B cell (primary cell): ENCODE data around the gene BMP2K. TPM values are rescaled to one million over a fixed set of nuclear protein-coding genes. Genes with fewer than 3 reads are reported as not detected.

ENCODE experiments used
- ATAC-seq: fragments of 200-7000 bp; cut with Tn5 transposase; one replicate; pipeline ENCODE4 v1.10.0; 2021; ENCODE audit warnings: low read depth, mild to moderate bottlenecking, moderate number of reproducible peaks, moderate library complexity
- CTCF ChIA-PET: fragments of 350-600 bp; sonication (Branson Sonifier 250); formaldehyde crosslinking; loops from one replicate; lab custom pipeline; 2021; ENCODE audit warnings: antibody characterized with exemption, inconsistent platforms; lab: Charles Lee
- POLR2A ChIA-PET: fragments of 350-600 bp; sonication (Branson Sonifier 250); formaldehyde crosslinking; loops from one replicate; lab custom pipeline; 2021; ENCODE audit warnings: antibody characterized with exemption; lab: Charles Lee
- DNase-seq: peaks from one replicate; pipeline ENCODE4 v3.0.0; 2013
- H2AFZ ChIP-seq: 2 replicates; pipeline ENCODE4 v1.6.1; 2012; ENCODE audit warnings: mild to moderate bottlenecking, low read depth, low read length; ENCODE audit not compliant: insufficient read depth, poor library complexity, severe bottlenecking
- H3K27ac ChIP-seq, 2 donors: 1 replicate in 1 of 2; 2 replicates in 1 of 2; pipeline ENCODE4 v1.5.1; 2012 to 2013; ENCODE audit warnings: low read length in 2 of 2, mild to moderate bottlenecking in 2 of 2, moderate library complexity in 1 of 2
- H3K27me3 ChIP-seq, 4 experiments: fragments of 200-600 bp in 1 of 4; sonication (generic) in 1 of 4; replicated peaks in 1 of 4; 1 replicate in 2 of 4; 2 replicates in 2 of 4; pipeline versions ENCODE4 v1.6.1 to v1.7.0; 2013 to 2016; ENCODE audit warnings: low read length in 3 of 4, mild to moderate bottlenecking in 2 of 4, mixed read lengths in 1 of 4, moderate library complexity in 1 of 4; ENCODE audit not compliant: insufficient read depth in 4 of 4, control insufficient read depth in 3 of 4; ENCODE audit errors: control extremely low read depth in 1 of 4
- H3K36me3 ChIP-seq, 2 experiments: replicated peaks in 1 of 2; 1 replicate in 1 of 2; 2 replicates in 1 of 2; pipeline versions ENCODE4 v1.6.1 to v1.7.1; 2013; ENCODE audit warnings: low read length in 1 of 2; ENCODE audit not compliant: insufficient read depth in 2 of 2, control insufficient read depth in 1 of 2; ENCODE audit errors: control extremely low read depth in 1 of 2, extremely low read depth in 1 of 2
- H3K4me1 ChIP-seq, 2 donors: fragments of 200-600 bp in 1 of 2; sonication (generic) in 1 of 2; 1 replicate in 1 of 2; 2 replicates in 1 of 2; pipeline versions ENCODE4 v1.5.1 to v1.6.1; 2013 to 2017; ENCODE audit warnings: low read length in 2 of 2; ENCODE audit not compliant: control insufficient read depth in 2 of 2, insufficient read depth in 2 of 2
- H3K4me2 ChIP-seq: replicated peaks from 2 replicates; pipeline ENCODE3; 2012; ENCODE audit warnings: mild to moderate bottlenecking, low read depth, low read length; ENCODE audit not compliant: poor library complexity, severe bottlenecking
- H3K4me3 ChIP-seq, 5 experiments: fragments of 200-600 bp in 1 of 5; sonication (generic) in 1 of 5; 1 replicate in 3 of 5; 2 replicates in 2 of 5; pipeline versions ENCODE4 v1.5.1 to v1.7.0; 2011 to 2016; ENCODE audit warnings: low read length in 4 of 5, mild to moderate bottlenecking in 4 of 5, low read depth in 2 of 5, control low read depth in 1 of 5, moderate library complexity in 1 of 5; ENCODE audit not compliant: insufficient read depth in 1 of 5; ENCODE audit errors: control extremely low read depth in 1 of 5, extremely low read depth in 1 of 5
- H3K79me2 ChIP-seq: fragments of 200-600 bp; sonication (generic); one replicate; pipeline ENCODE4 v1.6.0; 2016; ENCODE audit warnings: low read length; ENCODE audit not compliant: control insufficient read depth, insufficient read depth
- H3K9ac ChIP-seq: fragments of 200-600 bp; sonication (generic); 2 replicates; pipeline ENCODE4 v1.6.1; 2017; ENCODE audit warnings: mild to moderate bottlenecking, low read length, moderate library complexity
- H3K9me3 ChIP-seq, 3 donors: one replicate each; pipeline versions ENCODE4 v1.6.1 to v1.7.1; 2013; ENCODE audit warnings: low read length in 2 of 3; ENCODE audit not compliant: control insufficient read depth in 2 of 3, insufficient read depth in 1 of 3; ENCODE audit errors: control extremely low read depth in 1 of 3
- H4K20me1 ChIP-seq: 2 replicates; pipeline ENCODE4 v1.6.0; 2012; ENCODE audit warnings: mild to moderate bottlenecking, low read length; ENCODE audit not compliant: insufficient read depth, control insufficient read depth, poor library complexity, severe bottlenecking
- H3K27ac Mint-ChIP-seq: one replicate; pipeline ENCODE4 v1.8.0; 2021; ENCODE audit warnings: mixed read lengths
- H3K27me3 Mint-ChIP-seq: one replicate; pipeline ENCODE4 v1.8.0; 2021; ENCODE audit warnings: mixed read lengths
- H3K4me1 Mint-ChIP-seq: one replicate; pipeline ENCODE4 v1.8.0; 2021; ENCODE audit warnings: mixed read lengths
- H3K4me3 Mint-ChIP-seq: one replicate; pipeline ENCODE4 v1.8.0; 2021; ENCODE audit warnings: mixed read lengths
- H3K9me3 Mint-ChIP-seq: one replicate; pipeline ENCODE4 v1.8.0; 2022; ENCODE audit warnings: mixed read lengths; ENCODE audit not compliant: insufficient read depth
- EZH2 ChIP-seq: IDR thresholded peaks from 2 replicates; pipeline ENCODE4 v1.6.1; 2012; ENCODE audit warnings: borderline replicate concordance, low read depth, mild to moderate bottlenecking, moderate library complexity, low read length; ENCODE audit not compliant: insufficient read depth, poor library complexity, severe bottlenecking
- WGBS: methylation state at CpG from one replicate; pipeline ENCODE4 v1.1.5; 2013; ENCODE audit warnings: missing lambda C conversion rate; ENCODE audit not compliant: insufficient coverage; 5-methylcytosine and 5-hydroxymethylcytosine counted together
- intact Hi-C: fragments of 100-400 bp; cut with micrococcal nuclease; formaldehyde crosslinking; loops from one replicate; pipeline ENCODE4 v1.10.0; 2022
- polyA plus RNA-seq: library from polyadenylated mRNA; depleted of rRNA; stranded (reverse); fragments of >200 nt; gene quantifications from 2 replicates; pipeline ENCODE4 v1.2.3, GENCODE V29; 2012
- total RNA-seq, 2 donors: library from RNA; stranded (reverse); fragments of 120-200 nt in 1 of 2; gene quantifications; 1 replicate in 1 of 2; 2 replicates in 1 of 2; pipeline versions ENCODE4 v1.2.3 to v1.2.4, GENCODE V29; 2013 to 2022
- TF ChIP-seq, protein P1 (sequence below): fragments of 200-600 bp; IDR thresholded peaks from one replicate; pipeline ENCODE4 v1.8.0; 2022; ENCODE audit warnings: antibody characterized with exemption, mild to moderate bottlenecking

Gene BMP2K
- total and polyA plus RNA-seq, 2 donors (not counting 1 experiment from before 2014, with no cell fraction given): 59.1 to 117 TPM

DNA sequence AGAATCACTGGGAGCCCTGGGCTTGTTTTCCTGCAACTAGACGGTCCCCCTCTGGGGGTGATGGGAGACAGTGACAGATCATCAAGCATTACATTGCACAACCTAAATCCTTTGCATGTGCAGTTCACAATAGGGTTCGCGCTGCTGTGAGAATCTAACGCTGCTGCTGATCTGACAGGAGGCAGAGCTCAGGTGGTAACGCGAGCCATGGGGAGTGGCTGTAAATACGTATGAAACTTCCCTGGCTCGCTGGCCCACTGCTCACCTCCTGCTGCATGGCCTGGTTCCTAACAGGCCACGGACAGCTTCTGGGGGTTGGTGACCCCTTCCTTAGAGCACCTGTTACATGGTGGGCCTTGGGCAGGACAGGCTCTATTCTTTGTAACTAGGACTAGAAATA, 152.7 kb downstream of the BMP2K start:
- ChIA-PET CTCF (no interaction called here), POLR2A (no interaction called here)
- Histone ChIP-seq H3K79me2 (no peaks in the 10 kb centered on the region), H3K27ac (no peak overlapping the region), H3K9me3 (no peaks in the 10 kb centered on the region), H3K4me3 (no peak overlapping the region), H3K36me3 (peaks cover 4 to 30% of the 10 kb centered on the region in 2 experiments), H4K20me1 (no peaks in the 10 kb centered on the region), H3K9ac (no peak overlapping the region), H3K4me1 (no peaks in the 10 kb centered on the region), H3K27me3 (no peaks in the 10 kb centered on the region), H2AFZ (no peak overlapping the region), H3K4me2 (no peak overlapping the region)
- ATAC-seq: no peak
- TF ChIP-seq, protein P1, sequence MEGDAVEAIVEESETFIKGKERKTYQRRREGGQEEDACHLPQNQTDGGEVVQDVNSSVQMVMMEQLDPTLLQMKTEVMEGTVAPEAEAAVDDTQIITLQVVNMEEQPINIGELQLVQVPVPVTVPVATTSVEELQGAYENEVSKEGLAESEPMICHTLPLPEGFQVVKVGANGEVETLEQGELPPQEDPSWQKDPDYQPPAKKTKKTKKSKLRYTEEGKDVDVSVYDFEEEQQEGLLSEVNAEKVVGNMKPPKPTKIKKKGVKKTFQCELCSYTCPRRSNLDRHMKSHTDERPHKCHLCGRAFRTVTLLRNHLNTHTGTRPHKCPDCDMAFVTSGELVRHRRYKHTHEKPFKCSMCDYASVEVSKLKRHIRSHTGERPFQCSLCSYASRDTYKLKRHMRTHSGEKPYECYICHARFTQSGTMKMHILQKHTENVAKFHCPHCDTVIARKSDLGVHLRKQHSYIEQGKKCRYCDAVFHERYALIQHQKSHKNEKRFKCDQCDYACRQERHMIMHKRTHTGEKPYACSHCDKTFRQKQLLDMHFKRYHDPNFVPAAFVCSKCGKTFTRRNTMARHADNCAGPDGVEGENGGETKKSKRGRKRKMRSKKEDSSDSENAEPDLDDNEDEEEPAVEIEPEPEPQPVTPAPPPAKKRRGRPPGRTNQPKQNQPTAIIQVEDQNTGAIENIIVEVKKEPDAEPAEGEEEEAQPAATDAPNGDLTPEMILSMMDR: no peak
- no peak for TF ChIP-seq EZH2
- no peak for DNase-seq
- no peak overlapping the region for H3K27ac Mint-ChIP-seq
- peaks cover 2% of the 10 kb centered on the region for H3K4me1 Mint-ChIP-seq
- no peaks in the 10 kb centered on the region for H3K27me3 Mint-ChIP-seq
- 99% methylated on average over 8 of the region's 9 CpGs for WGBS
- no peak overlapping the region for H3K4me3 Mint-ChIP-seq
- intact Hi-C loops: no loop called here
- no peaks in the 10 kb centered on the region for H3K9me3 Mint-ChIP-seq

DNA sequence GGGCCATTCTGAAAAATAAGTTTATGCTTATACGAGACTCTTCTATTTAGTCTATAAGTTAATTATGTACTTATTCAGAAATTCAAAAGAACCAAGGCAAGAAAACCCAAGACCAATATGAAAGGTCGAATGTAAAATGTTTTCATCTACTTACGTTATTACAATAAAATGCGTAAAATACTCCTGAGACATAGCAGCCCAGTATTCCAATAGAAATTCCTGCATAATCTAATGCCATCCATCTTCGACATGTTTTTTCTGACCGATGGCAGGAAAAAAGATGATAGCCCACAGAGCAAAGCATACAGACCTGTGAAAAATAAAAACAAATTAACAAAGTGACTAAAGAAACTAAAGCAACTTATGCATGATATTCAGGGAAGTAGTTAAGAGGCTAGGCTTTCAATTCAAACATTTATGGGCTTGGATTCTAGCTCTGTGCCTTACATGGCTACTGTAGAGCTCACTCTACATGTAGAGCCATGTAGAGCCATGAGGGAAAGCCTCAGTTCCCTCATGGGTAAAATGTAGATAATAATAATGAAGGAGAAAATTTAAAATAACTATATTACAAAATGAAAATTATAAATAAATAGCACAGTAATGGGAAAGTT, 154.0 kb downstream of the BMP2K start:
- Histone ChIP-seq H3K27me3 (no peaks in the 10 kb centered on the region), H3K27ac (no peak overlapping the region), H2AFZ (no peak overlapping the region), H3K9me3 (no peaks in the 10 kb centered on the region), H3K4me3 (no peak overlapping the region), H3K36me3 (peaks cover 4 to 30% of the 10 kb centered on the region in 2 experiments), H4K20me1 (no peaks in the 10 kb centered on the region), H3K4me1 (no peaks in the 10 kb centered on the region), H3K4me2 (no peak overlapping the region), H3K79me2 (no peaks in the 10 kb centered on the region), H3K9ac (no peak overlapping the region)
- 100% methylated on average over 3 of the region's 6 CpGs for WGBS
- Mint-ChIP-seq H3K9me3 (no peaks in the 10 kb centered on the region), H3K4me1 (no peaks in the 10 kb centered on the region), H3K27me3 (no peaks in the 10 kb centered on the region), H3K4me3 (no peak overlapping the region), H3K27ac (no peak overlapping the region)
- ChIA-PET CTCF (no interaction called here), POLR2A (no interaction called here)
- TF ChIP-seq, protein P1: no peak
- no peak for TF ChIP-seq EZH2
- no peak for DNase-seq
- intact Hi-C loops: no loop called here
- no peak for ATAC-seq
